NOMO-1 treated with dmso at 0.1 percent for 144 hours (cell line): ENCODE results near the gene C19orf25.
"Not testable (repeated sequence)": the region's sequence is repeated elsewhere in the genome, so short reads cannot be mapped to it uniquely, and the experiment has no call there.

Experiments used
- DNase-seq: peaks from one replicate; lab custom pipeline; 2025; ENCODE audit not compliant: unreplicated experiment; lab: John Stamatoyannopoulos, UW

C19orf25 gene

GRCh38 chr19:1481893-1482360 is 2.9 kb upstream of the C19orf25 start:
- DNase-seq: no peak

- no peak for DNase-seq
These were observed 2.3 kb upstream of the C19orf25 start for GRCh38 chr19:1481224-1481892.

GRCh38 chr19:1477056-1477455 is 2.0 kb downstream of the C19orf25 start:
- DNase-seq: not testable (repeated sequence)

- no peak for DNase-seq
These were observed 3.1 kb downstream of the C19orf25 start for GRCh38 chr19:1475751-1476437.

- DNase-seq: no peak
These were observed 4.2 kb downstream of the C19orf25 start for GRCh38 chr19:1474765-1475351.

- no peak for DNase-seq
These were observed 4.8 kb downstream of the C19orf25 start for GRCh38 chr19:1474011-1474764.

GRCh38 chr19:1473085-1473851 is 5.7 kb downstream of the C19orf25 start:
- DNase-seq: no peak

- no peak for DNase-seq
These were observed 6.6 kb downstream of the C19orf25 start for GRCh38 chr19:1472231-1473084.

GRCh38 chr19:1471515-1472160 is 7.4 kb downstream of the C19orf25 start:
- no peak for DNase-seq

- no peak for DNase-seq
These were observed 8.0 kb downstream of the C19orf25 start for GRCh38 chr19:1471010-1471514.

GRCh38 chr19:1470305-1471009 is 8.6 kb downstream of the C19orf25 start:
- DNase-seq: no peak

- no peak for DNase-seq
These were observed 9.0 kb downstream of the C19orf25 start for GRCh38 chr19:1470055-1470304.

- DNase-seq: no peak
These were observed 9.6 kb downstream of the C19orf25 start for GRCh38 chr19:1469255-1470054.

GRCh38 chr19:1468821-1469254 is 10.2 kb downstream of the C19orf25 start:
- DNase-seq: no peak

GRCh38 chr19:1468274-1468820 is 10.7 kb downstream of the C19orf25 start:
- DNase-seq: no peak

- no peak for DNase-seq
These were observed 11.3 kb downstream of the C19orf25 start for GRCh38 chr19:1467490-1468273.

GRCh38 chr19:1467215-1467489 is 11.9 kb downstream of the C19orf25 start:
- DNase-seq: no peak
